Ecto neural progenitor cell (in vitro differentiated cells): ENCODE data around the gene PLCB1.
"Not testable (repeated sequence)": the region's sequence is repeated elsewhere in the genome, so short reads cannot be mapped to it uniquely, and the experiment has no call there.

Experiments used
- DNase-seq: peaks from one replicate; pipeline ENCODE4 v3.0.0-alpha.2; 2018; ENCODE audit warnings: low spot score

Gene PLCB1

GRCh38 chr20:8545212-8545611 is 413.1 kb downstream of the PLCB1 start:
- DNase-seq = no peak

GRCh38 chr20:8547035-8547650 is 415.1 kb downstream of the PLCB1 start:
- no peak for DNase-seq

- DNase-seq = no peak
These were observed 416.0 kb downstream of the PLCB1 start for GRCh38 chr20:8547968-8548588.

GRCh38 chr20:8549192-8549591 is 417.1 kb downstream of the PLCB1 start:
- DNase-seq = no peak

GRCh38 chr20:8557711-8558110 is 425.6 kb downstream of the PLCB1 start:
- DNase-seq = no peak

GRCh38 chr20:8562356-8562755 is 430.3 kb downstream of the PLCB1 start:
- no peak for DNase-seq

GRCh38 chr20:8568075-8568474 is 436.0 kb downstream of the PLCB1 start:
- no peak for DNase-seq

GRCh38 chr20:8569766-8570165 is 437.7 kb downstream of the PLCB1 start:
- no peak for DNase-seq

GRCh38 chr20:8571611-8572010 is 439.5 kb downstream of the PLCB1 start:
- DNase-seq = no peak

- no peak for DNase-seq
These were observed 441.6 kb downstream of the PLCB1 start for GRCh38 chr20:8573686-8574085.

GRCh38 chr20:8575114-8575513 is 443.0 kb downstream of the PLCB1 start:
- no peak for DNase-seq

- no peak for DNase-seq
These were observed 446.2 kb downstream of the PLCB1 start for GRCh38 chr20:8578161-8578865.

GRCh38 chr20:8579035-8579434 is 447.0 kb downstream of the PLCB1 start:
- no peak for DNase-seq

GRCh38 chr20:8581446-8582183 is 449.5 kb downstream of the PLCB1 start:
- DNase-seq = no peak

- no peak for DNase-seq
These were observed 451.0 kb downstream of the PLCB1 start for GRCh38 chr20:8583012-8583565.

- DNase-seq = no peak
These were observed 451.5 kb downstream of the PLCB1 start for GRCh38 chr20:8583566-8584043.

GRCh38 chr20:8587251-8587650 is 455.2 kb downstream of the PLCB1 start:
- DNase-seq = no peak

- DNase-seq = no peak
These were observed 455.7 kb downstream of the PLCB1 start for GRCh38 chr20:8587810-8588209.

- no peak for DNase-seq
These were observed 457.9 kb downstream of the PLCB1 start for GRCh38 chr20:8589956-8590355.

- not testable (repeated sequence) for DNase-seq
These were observed 469.0 kb downstream of the PLCB1 start for GRCh38 chr20:8600910-8601541.

- DNase-seq = no peak
These were observed 469.5 kb downstream of the PLCB1 start for GRCh38 chr20:8601542-8601912.
